WTC11 (cell line): Measurements from ENCODE around the gene FHOD3. TPM values are rescaled to one million over a fixed set of nuclear protein-coding genes. Genes with fewer than 3 reads are reported as not detected.

ENCODE experiments used
- ATAC-seq: fragments of 200-7000 bp; cut with Tn5 transposase; 2 replicates; pipeline ENCODE4 v1.10.0; 2021; ENCODE audit warnings: mild to moderate bottlenecking, moderate library complexity
- CTCF ChIA-PET: fragments of 300-600 bp; sonication (Branson Sonifier 250); formaldehyde crosslinking; loops from one replicate; lab custom pipeline; 2021; ENCODE audit warnings: antibody characterized with exemption; lab: Charles Lee
- POLR2A ChIA-PET: fragments of 350-600 bp; sonication (Branson Sonifier 250); formaldehyde crosslinking; loops from one replicate; lab custom pipeline; 2021; ENCODE audit warnings: antibody characterized with exemption; lab: Charles Lee
- DNase-seq: peaks from one replicate; pipeline ENCODE4 v3.0.0; 2021; ENCODE audit warnings: low spot score
- H3K27ac Mint-ChIP-seq: 2 replicates; pipeline ENCODE4 v1.8.0; 2021; ENCODE audit warnings: mixed read lengths
- H3K27me3 Mint-ChIP-seq: 2 replicates; pipeline ENCODE4 v1.8.0; 2021; ENCODE audit warnings: low read depth, mild to moderate bottlenecking, moderate library complexity, mixed read lengths
- H3K36me3 Mint-ChIP-seq: 2 replicates; pipeline ENCODE4 v1.8.0; 2021; ENCODE audit warnings: mixed read lengths
- H3K4me1 Mint-ChIP-seq: 2 replicates; pipeline ENCODE4 v1.8.0; 2022; ENCODE audit warnings: mixed read lengths
- H3K4me3 Mint-ChIP-seq: 2 replicates; pipeline ENCODE4 v1.8.0; 2021; ENCODE audit warnings: mild to moderate bottlenecking, moderate library complexity, mixed read lengths
- H3K9me3 Mint-ChIP-seq: 2 replicates; pipeline ENCODE4 v1.8.0; 2021; ENCODE audit warnings: mixed read lengths
- AR ChIP-seq: fragments of 250-450 bp; sonication (Bioruptor Pico); IDR thresholded peaks from 2 replicates; pipeline ENCODE4 v1.9.0; 2021; ENCODE audit warnings: mild to moderate bottlenecking
- ATF3 ChIP-seq: sonication (generic); formaldehyde crosslinking; conservative IDR thresholded peaks from 2 replicates; pipeline ENCODE4 v1.8.1; 2022; ENCODE audit warnings: mild to moderate bottlenecking, missing genetic modification reagents
- E2F4 ChIP-seq: sonication (generic); formaldehyde crosslinking; IDR thresholded peaks from 2 replicates; pipeline ENCODE4 v1.8.1; 2022; ENCODE audit warnings: low read depth, mild to moderate bottlenecking, moderate library complexity, missing genetic modification reagents, borderline replicate concordance
- FOXP1 ChIP-seq: sonication (generic); formaldehyde crosslinking; IDR thresholded peaks from 2 replicates; pipeline ENCODE4 v1.8.0; 2022; ENCODE audit warnings: missing genetic modification reagents, mild to moderate bottlenecking, moderate library complexity, borderline replicate concordance
- GRHL2 ChIP-seq: fragments of 250-450 bp; sonication (Bioruptor Pico); IDR thresholded peaks from 2 replicates; pipeline ENCODE4 v1.8.0; 2022; ENCODE audit warnings: mild to moderate bottlenecking, moderate library complexity; ENCODE audit not compliant: insufficient replicate concordance, severe bottlenecking
- IRF1 ChIP-seq: sonication (generic); formaldehyde crosslinking; IDR thresholded peaks from 2 replicates; pipeline ENCODE4 v1.8.0; 2023; ENCODE audit warnings: missing genetic modification reagents
- JAZF1 ChIP-seq: fragments of 250-450 bp; sonication (Bioruptor Pico); IDR thresholded peaks from 2 replicates; pipeline ENCODE4 v1.9.0; 2021; ENCODE audit warnings: moderate library complexity, mild to moderate bottlenecking, inconsistent platforms
- MLX ChIP-seq: sonication (generic); formaldehyde crosslinking; IDR thresholded peaks from 2 replicates; pipeline ENCODE4 v1.8.1; 2023; ENCODE audit warnings: mild to moderate bottlenecking, missing genetic modification reagents, moderate library complexity
- NFE2L1 ChIP-seq: sonication (generic); formaldehyde crosslinking; IDR thresholded peaks from 2 replicates; pipeline ENCODE4 v1.8.1; 2023; ENCODE audit warnings: missing genetic modification reagents
- NR3C1 ChIP-seq: sonication (generic); formaldehyde crosslinking; conservative IDR thresholded peaks from 2 replicates; pipeline ENCODE4 v1.8.1; 2023; ENCODE audit warnings: low read depth, mild to moderate bottlenecking, missing genetic modification reagents
- PRDM15 ChIP-seq: sonication (generic); formaldehyde crosslinking; IDR thresholded peaks from 2 replicates; pipeline ENCODE4 v1.8.0; 2022; ENCODE audit warnings: missing genetic modification reagents
- TCF7 ChIP-seq: sonication (generic); formaldehyde crosslinking; IDR thresholded peaks from 2 replicates; pipeline ENCODE4 v1.8.0; 2022; ENCODE audit warnings: mild to moderate bottlenecking, low read depth, missing genetic modification reagents, moderate library complexity
- TEAD1 ChIP-seq: sonication (generic); formaldehyde crosslinking; IDR thresholded peaks from 2 replicates; pipeline ENCODE4 v1.8.0; 2022; ENCODE audit warnings: mild to moderate bottlenecking, missing genetic modification reagents
- TEAD4 ChIP-seq: sonication (generic); formaldehyde crosslinking; IDR thresholded peaks from 2 replicates; pipeline ENCODE4 v1.8.0; 2022; ENCODE audit warnings: mild to moderate bottlenecking, missing genetic modification reagents
- USF2 ChIP-seq: sonication (generic); formaldehyde crosslinking; IDR thresholded peaks from 2 replicates; pipeline ENCODE4 v1.8.1; 2023; ENCODE audit warnings: mild to moderate bottlenecking, missing genetic modification reagents, moderate library complexity
- ZBTB43 ChIP-seq: sonication (generic); formaldehyde crosslinking; IDR thresholded peaks from 2 replicates; pipeline ENCODE4 v1.8.1; 2023; ENCODE audit warnings: mild to moderate bottlenecking, missing genetic modification reagents
- ZNF121 ChIP-seq: sonication (generic); formaldehyde crosslinking; IDR thresholded peaks from 2 replicates; pipeline ENCODE4 v1.8.0; 2023; ENCODE audit warnings: missing genetic modification reagents
- ZNF512 ChIP-seq: sonication (generic); formaldehyde crosslinking; IDR thresholded peaks from 2 replicates; pipeline ENCODE4 v1.8.1; 2022; ENCODE audit warnings: missing genetic modification reagents, borderline replicate concordance
- total RNA-seq: library from RNA; stranded (reverse); gene quantifications from 3 replicates; pipeline ENCODE4 v1.2.3, GENCODE V29; 2021

Gene FHOD3
- total RNA-seq, 1 experiment from 2014 or later, result 3.8 TPM

- TF ChIP-seq USF2 (CRISPR knock-in tag), result no peak
- no peak for TF ChIP-seq ZBTB43
- no peak for TF ChIP-seq ZNF121 (CRISPR knock-in tag)
These were observed 9.9 kb upstream of the FHOD3 start (continued) for GRCh38 chr18:36287653-36288052.

GRCh38 chr18:36288689-36289088, 8.8 kb upstream of the FHOD3 start:
- ATAC-seq (no peak), DNase-seq (no peak)
- Mint-ChIP-seq H3K27me3 (peaks cover 8% of the 10 kb centered on the region; the same call in 1 of the 2 replicates), H3K4me3 (no peak overlapping the region), H3K4me1 (no peaks in the 10 kb centered on the region; the same call in 1 of the 2 replicates), H3K9me3 (peaks cover 18% of the 10 kb centered on the region), H3K27ac (no peak overlapping the region), H3K36me3 (no peaks in the 10 kb centered on the region)
- no peak for TF ChIP-seq GRHL2 (CRISPR knock-in tag)
- TF ChIP-seq TEAD4 (CRISPR knock-in tag), result no peak
- TF ChIP-seq TEAD1 (CRISPR knock-in tag), result no peak
- TF ChIP-seq E2F4 (CRISPR knock-in tag), result no peak
- no peak for TF ChIP-seq FOXP1
- no peak for TF ChIP-seq TCF7
- TF ChIP-seq AR, result no peak
- TF ChIP-seq NFE2L1 (CRISPR knock-in tag), result no peak
- CTCF ChIA-PET, result no interaction called here
- POLR2A ChIA-PET, result no interaction called here

GRCh38 chr18:36294031-36294430, 3.5 kb upstream of the FHOD3 start:
- peaks cover 13% of the 10 kb centered on the region for H3K27me3 Mint-ChIP-seq
- ATAC-seq, result no peak
- TF ChIP-seq ZBTB43 (no peak), NR3C1 (CRISPR knock-in tag) (no peak), TEAD1 (CRISPR knock-in tag) (no peak), MLX (CRISPR knock-in tag) (no peak), ATF3 (CRISPR knock-in tag) (no peak), ZNF512 (CRISPR knock-in tag) (no peak), IRF1 (no peak), PRDM15 (CRISPR knock-in tag) (no peak), JAZF1 (CRISPR knock-in tag) (no peak)

More at GRCh38 chr18:36294031-36294430, 3.5 kb upstream of the FHOD3 start:
- Mint-ChIP-seq H3K9me3 (peaks cover 10% of the 10 kb centered on the region; the same call in 1 of the 2 replicates), H3K4me1 (peaks cover 4% of the 10 kb centered on the region), H3K36me3 (no peaks in the 10 kb centered on the region), H3K4me3 (no peak overlapping the region), H3K27ac (no peak overlapping the region)
- POLR2A ChIA-PET, result no interaction called here
- DNase-seq, result no peak
- CTCF ChIA-PET, result no interaction called here
